Measurements from ENCODE around the gene MVK.

The MVK gene

DNA sequence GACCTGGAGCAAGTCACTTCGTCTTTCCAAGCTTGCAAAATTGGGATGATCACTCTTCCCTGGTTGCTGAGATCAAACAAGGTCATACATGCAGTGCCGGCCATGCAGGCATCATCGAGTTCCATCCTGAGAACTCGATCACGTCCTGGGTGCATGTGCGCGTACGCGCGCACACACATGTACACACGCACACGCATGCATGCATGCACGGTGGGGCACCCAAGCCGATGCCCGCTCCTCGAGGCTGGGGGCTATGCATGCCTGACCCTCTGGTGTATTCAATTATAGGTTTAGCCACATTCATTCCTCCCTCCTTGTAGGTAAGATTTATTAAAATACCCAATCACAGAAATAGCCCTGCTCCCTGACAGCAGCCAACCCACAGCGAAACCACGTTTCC, 26.3 kb upstream of the MVK start:
- H3K4me3 ChIP-seq (ENCODE audit: low read depth, low read length): no peak overlapping the region
- TF ChIP-seq, protein P1, sequence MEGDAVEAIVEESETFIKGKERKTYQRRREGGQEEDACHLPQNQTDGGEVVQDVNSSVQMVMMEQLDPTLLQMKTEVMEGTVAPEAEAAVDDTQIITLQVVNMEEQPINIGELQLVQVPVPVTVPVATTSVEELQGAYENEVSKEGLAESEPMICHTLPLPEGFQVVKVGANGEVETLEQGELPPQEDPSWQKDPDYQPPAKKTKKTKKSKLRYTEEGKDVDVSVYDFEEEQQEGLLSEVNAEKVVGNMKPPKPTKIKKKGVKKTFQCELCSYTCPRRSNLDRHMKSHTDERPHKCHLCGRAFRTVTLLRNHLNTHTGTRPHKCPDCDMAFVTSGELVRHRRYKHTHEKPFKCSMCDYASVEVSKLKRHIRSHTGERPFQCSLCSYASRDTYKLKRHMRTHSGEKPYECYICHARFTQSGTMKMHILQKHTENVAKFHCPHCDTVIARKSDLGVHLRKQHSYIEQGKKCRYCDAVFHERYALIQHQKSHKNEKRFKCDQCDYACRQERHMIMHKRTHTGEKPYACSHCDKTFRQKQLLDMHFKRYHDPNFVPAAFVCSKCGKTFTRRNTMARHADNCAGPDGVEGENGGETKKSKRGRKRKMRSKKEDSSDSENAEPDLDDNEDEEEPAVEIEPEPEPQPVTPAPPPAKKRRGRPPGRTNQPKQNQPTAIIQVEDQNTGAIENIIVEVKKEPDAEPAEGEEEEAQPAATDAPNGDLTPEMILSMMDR (IDR thresholded peaks at IDR 0.05; ENCODE audit: borderline replicate concordance, insufficient read depth, low read depth, low read length): no peak

DNA sequence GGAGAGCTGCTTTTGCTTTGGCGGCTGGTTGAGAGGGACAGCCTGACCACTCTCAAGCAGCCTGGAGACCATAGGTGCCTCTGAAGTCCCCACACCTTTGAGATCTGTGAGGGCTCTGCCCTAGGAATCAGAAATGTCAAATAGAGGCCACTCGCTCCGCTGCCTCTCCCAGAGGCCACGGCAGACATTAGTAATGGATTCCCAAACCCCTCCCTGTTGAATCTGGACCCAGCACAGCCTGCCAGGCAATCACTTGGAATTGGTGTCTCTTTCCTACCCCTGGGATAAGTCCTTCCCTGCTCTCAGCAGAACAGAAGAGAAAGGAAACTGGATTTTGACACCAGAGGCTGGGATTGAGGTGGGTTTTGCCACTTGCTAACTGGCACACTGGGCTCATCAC, 25.3 kb upstream of the MVK start:
- no peak overlapping the region for H3K4me3 ChIP-seq (ENCODE audit: low read depth, low read length)
- TF ChIP-seq, protein P1 (IDR thresholded peaks at IDR 0.05; ENCODE audit: borderline replicate concordance, insufficient read depth, low read depth, low read length): no peak

DNA sequence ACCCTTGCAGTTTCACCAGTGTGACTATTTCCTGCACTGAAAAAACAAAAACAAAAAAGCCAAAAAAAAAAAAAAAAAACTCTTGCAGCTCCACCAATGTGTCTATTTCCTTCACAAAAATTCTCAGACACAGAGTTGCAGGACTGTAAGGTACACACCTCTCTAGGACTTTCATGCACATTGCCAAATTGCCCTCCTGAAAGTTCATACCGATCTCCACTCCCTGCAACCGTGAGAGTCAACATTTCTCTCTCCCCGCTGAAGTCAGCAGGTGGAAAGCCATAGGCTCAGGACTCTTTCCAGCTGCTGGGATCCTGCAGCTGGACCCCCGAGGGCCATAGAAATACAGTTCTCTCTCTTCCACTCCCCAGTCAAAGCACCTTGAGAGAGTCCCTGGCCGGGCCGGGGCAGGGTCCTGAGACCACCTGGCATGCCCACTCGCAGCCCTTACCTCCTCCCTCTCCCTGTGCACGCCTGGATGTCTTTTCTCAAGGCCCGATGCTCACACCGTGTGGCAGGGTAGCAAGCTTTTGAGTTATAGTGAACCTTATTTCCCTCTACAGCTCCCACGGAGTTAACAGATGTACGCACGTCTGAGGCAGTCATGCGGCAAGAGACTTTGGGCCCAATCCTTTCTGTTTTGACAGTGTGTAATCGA, 23.9 kb upstream of the MVK start:
- H3K4me3 ChIP-seq (ENCODE audit: low read depth, low read length): no peak overlapping the region
- TF ChIP-seq, protein P1 (IDR thresholded peaks at IDR 0.05; ENCODE audit: borderline replicate concordance, insufficient read depth, low read depth, low read length): no peak

DNA sequence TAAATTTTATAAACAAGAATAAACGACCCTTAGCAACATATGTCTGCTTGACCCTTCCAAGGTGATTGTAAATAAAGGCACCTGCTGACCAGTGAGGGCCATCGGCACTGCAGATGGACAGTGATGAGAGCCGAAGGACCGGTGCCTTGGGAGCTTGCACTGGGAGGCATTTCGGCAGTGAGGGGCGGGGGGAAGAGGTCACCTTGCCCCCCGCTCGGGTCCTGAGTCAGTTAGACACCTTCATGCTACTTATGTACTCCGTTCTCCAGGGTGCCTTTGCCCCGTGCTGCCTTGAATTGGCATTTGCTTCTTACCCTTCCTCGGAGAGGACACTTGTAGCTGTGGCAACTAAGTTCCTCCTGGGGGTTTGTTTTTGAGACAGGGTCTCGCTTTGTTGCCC, 23.3 kb upstream of the MVK start:
- TF ChIP-seq, protein P1 (IDR thresholded peaks at IDR 0.05; ENCODE audit: borderline replicate concordance, insufficient read depth, low read depth, low read length): no peak
- no peak overlapping the region for H3K4me3 ChIP-seq (ENCODE audit: low read depth, low read length)

DNA sequence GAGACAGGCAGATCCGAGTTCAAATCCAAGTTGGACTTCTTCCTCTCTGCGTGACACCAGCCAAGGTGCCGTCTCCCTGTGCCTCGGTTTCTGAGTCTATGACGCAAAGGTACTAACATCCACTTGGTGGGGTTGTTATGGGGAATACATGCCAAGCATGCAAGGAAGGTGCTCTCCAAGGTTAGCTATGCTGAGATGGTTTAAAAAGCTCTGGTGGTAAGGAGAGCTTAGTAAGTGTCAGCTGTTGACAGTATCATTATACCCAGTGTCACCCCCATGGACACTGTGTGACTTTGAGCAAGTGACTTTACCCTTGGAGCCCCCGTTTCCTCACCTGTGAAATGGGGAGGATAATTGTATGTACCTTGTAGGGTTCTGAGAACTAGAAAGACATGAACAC, 22.5 kb upstream of the MVK start:
- no peak overlapping the region for H3K4me3 ChIP-seq (ENCODE audit: low read depth, low read length)
- TF ChIP-seq, protein P1 (IDR thresholded peaks at IDR 0.05; ENCODE audit: borderline replicate concordance, insufficient read depth, low read depth, low read length): no peak

DNA sequence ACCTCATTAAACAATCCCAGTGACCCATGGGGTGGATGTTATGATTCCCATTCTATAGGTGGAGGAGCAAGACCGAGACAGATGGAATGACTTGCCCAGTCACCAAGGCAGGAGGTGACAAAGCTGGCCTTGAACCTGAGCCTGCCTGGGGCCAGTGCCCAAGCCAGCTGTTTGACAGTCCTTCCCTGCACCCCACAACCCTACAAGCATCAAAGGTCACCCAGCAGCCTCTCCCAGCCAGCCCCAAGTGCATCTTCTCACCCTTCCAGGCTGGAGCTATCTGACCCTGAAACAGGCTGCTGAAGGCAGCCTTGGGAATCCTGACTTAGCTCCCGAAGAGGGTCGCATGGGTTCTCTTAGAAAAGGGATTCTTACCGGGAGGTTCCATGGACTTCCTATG, 20.6 kb upstream of the MVK start:
- TF ChIP-seq, protein P1 (IDR thresholded peaks at IDR 0.05; ENCODE audit: borderline replicate concordance, insufficient read depth, low read depth, low read length): no peak
- no peak overlapping the region for H3K4me3 ChIP-seq (ENCODE audit: low read depth, low read length)

DNA sequence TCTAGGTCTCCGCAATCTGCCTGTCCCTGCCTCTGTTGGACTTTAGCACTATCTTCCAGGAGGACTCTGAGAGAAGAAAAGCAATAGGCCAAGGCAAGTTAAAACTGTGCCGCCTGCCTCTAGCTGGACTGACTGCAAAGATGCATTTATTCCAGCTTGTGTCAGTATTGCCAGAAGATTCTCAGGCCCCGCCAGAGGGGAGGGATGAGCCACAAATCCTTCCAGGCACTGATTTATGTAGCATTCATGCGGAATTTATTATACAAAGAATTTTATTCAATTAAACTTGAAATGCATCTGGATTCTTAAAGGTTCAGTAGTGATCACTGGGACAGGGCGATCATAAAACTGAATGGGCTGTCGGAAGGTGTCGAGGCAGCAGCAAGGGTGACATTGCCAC, 20.1 kb upstream of the MVK start:
- H3K4me3 ChIP-seq (ENCODE audit: low read depth, low read length): no peak overlapping the region
- TF ChIP-seq, protein P1 (IDR thresholded peaks at IDR 0.05; ENCODE audit: borderline replicate concordance, insufficient read depth, low read depth, low read length): no peak

All from GM12875 (cell line).